B cell (primary cell): Measurements from ENCODE around the gene CD151. TPM values are rescaled to one million over a fixed set of nuclear protein-coding genes. Genes with fewer than 3 reads are reported as not detected.

Experiments
- ATAC-seq: fragments of 200-7000 bp; cut with Tn5 transposase; one replicate; pipeline ENCODE4 v1.10.0; 2021; ENCODE audit warnings: low read depth, mild to moderate bottlenecking, moderate number of reproducible peaks, moderate library complexity
- CTCF ChIA-PET: fragments of 350-600 bp; sonication (Branson Sonifier 250); formaldehyde crosslinking; loops from one replicate; lab custom pipeline; 2021; ENCODE audit warnings: antibody characterized with exemption, inconsistent platforms; lab: Charles Lee
- POLR2A ChIA-PET: fragments of 350-600 bp; sonication (Branson Sonifier 250); formaldehyde crosslinking; loops from one replicate; lab custom pipeline; 2021; ENCODE audit warnings: antibody characterized with exemption; lab: Charles Lee
- DNase-seq: peaks from one replicate; pipeline ENCODE4 v3.0.0; 2013
- H2AFZ ChIP-seq: 2 replicates; pipeline ENCODE4 v1.6.1; 2012; ENCODE audit warnings: mild to moderate bottlenecking, low read depth, low read length; ENCODE audit not compliant: insufficient read depth, poor library complexity, severe bottlenecking
- H3K27ac ChIP-seq, 2 donors: 1 replicate in 1 of 2; 2 replicates in 1 of 2; pipeline ENCODE4 v1.5.1; 2012 to 2013; ENCODE audit warnings: low read length in 2 of 2, mild to moderate bottlenecking in 2 of 2, moderate library complexity in 1 of 2
- H3K27me3 ChIP-seq, 4 experiments: fragments of 200-600 bp in 1 of 4; sonication (generic) in 1 of 4; replicated peaks in 1 of 4; 1 replicate in 2 of 4; 2 replicates in 2 of 4; pipeline versions ENCODE4 v1.6.1 to v1.7.0; 2013 to 2016; ENCODE audit warnings: low read length in 3 of 4, mild to moderate bottlenecking in 2 of 4, mixed read lengths in 1 of 4, moderate library complexity in 1 of 4; ENCODE audit not compliant: insufficient read depth in 4 of 4, control insufficient read depth in 3 of 4; ENCODE audit errors: control extremely low read depth in 1 of 4
- H3K36me3 ChIP-seq, 2 experiments: replicated peaks in 1 of 2; 1 replicate in 1 of 2; 2 replicates in 1 of 2; pipeline versions ENCODE4 v1.6.1 to v1.7.1; 2013; ENCODE audit warnings: low read length in 1 of 2; ENCODE audit not compliant: insufficient read depth in 2 of 2, control insufficient read depth in 1 of 2; ENCODE audit errors: control extremely low read depth in 1 of 2, extremely low read depth in 1 of 2
- H3K4me1 ChIP-seq, 2 donors: fragments of 200-600 bp in 1 of 2; sonication (generic) in 1 of 2; 1 replicate in 1 of 2; 2 replicates in 1 of 2; pipeline versions ENCODE4 v1.5.1 to v1.6.1; 2013 to 2017; ENCODE audit warnings: low read length in 2 of 2; ENCODE audit not compliant: control insufficient read depth in 2 of 2, insufficient read depth in 2 of 2
- H3K4me2 ChIP-seq: replicated peaks from 2 replicates; pipeline ENCODE3; 2012; ENCODE audit warnings: mild to moderate bottlenecking, low read depth, low read length; ENCODE audit not compliant: poor library complexity, severe bottlenecking
- H3K4me3 ChIP-seq, 5 experiments: fragments of 200-600 bp in 1 of 5; sonication (generic) in 1 of 5; 1 replicate in 3 of 5; 2 replicates in 2 of 5; pipeline versions ENCODE4 v1.5.1 to v1.7.0; 2011 to 2016; ENCODE audit warnings: low read length in 4 of 5, mild to moderate bottlenecking in 4 of 5, low read depth in 2 of 5, control low read depth in 1 of 5, moderate library complexity in 1 of 5; ENCODE audit not compliant: insufficient read depth in 1 of 5; ENCODE audit errors: control extremely low read depth in 1 of 5, extremely low read depth in 1 of 5
- H3K79me2 ChIP-seq: fragments of 200-600 bp; sonication (generic); one replicate; pipeline ENCODE4 v1.6.0; 2016; ENCODE audit warnings: low read length; ENCODE audit not compliant: control insufficient read depth, insufficient read depth
- H3K9ac ChIP-seq: fragments of 200-600 bp; sonication (generic); 2 replicates; pipeline ENCODE4 v1.6.1; 2017; ENCODE audit warnings: mild to moderate bottlenecking, low read length, moderate library complexity
- H3K9me3 ChIP-seq, 3 donors: one replicate each; pipeline versions ENCODE4 v1.6.1 to v1.7.1; 2013; ENCODE audit warnings: low read length in 2 of 3; ENCODE audit not compliant: control insufficient read depth in 2 of 3, insufficient read depth in 1 of 3; ENCODE audit errors: control extremely low read depth in 1 of 3
- H4K20me1 ChIP-seq: 2 replicates; pipeline ENCODE4 v1.6.0; 2012; ENCODE audit warnings: mild to moderate bottlenecking, low read length; ENCODE audit not compliant: insufficient read depth, control insufficient read depth, poor library complexity, severe bottlenecking
- H3K27ac Mint-ChIP-seq: one replicate; pipeline ENCODE4 v1.8.0; 2021; ENCODE audit warnings: mixed read lengths
- H3K27me3 Mint-ChIP-seq: one replicate; pipeline ENCODE4 v1.8.0; 2021; ENCODE audit warnings: mixed read lengths
- H3K4me1 Mint-ChIP-seq: one replicate; pipeline ENCODE4 v1.8.0; 2021; ENCODE audit warnings: mixed read lengths
- H3K4me3 Mint-ChIP-seq: one replicate; pipeline ENCODE4 v1.8.0; 2021; ENCODE audit warnings: mixed read lengths
- H3K9me3 Mint-ChIP-seq: one replicate; pipeline ENCODE4 v1.8.0; 2022; ENCODE audit warnings: mixed read lengths; ENCODE audit not compliant: insufficient read depth
- CTCF ChIP-seq: fragments of 200-600 bp; IDR thresholded peaks from one replicate; pipeline ENCODE4 v1.8.0; 2022; ENCODE audit warnings: antibody characterized with exemption, mild to moderate bottlenecking
- EZH2 ChIP-seq: IDR thresholded peaks from 2 replicates; pipeline ENCODE4 v1.6.1; 2012; ENCODE audit warnings: borderline replicate concordance, low read depth, mild to moderate bottlenecking, moderate library complexity, low read length; ENCODE audit not compliant: insufficient read depth, poor library complexity, severe bottlenecking
- WGBS: methylation state at CpG from one replicate; pipeline ENCODE4 v1.1.5; 2013; ENCODE audit warnings: missing lambda C conversion rate; ENCODE audit not compliant: insufficient coverage; 5-methylcytosine and 5-hydroxymethylcytosine counted together
- intact Hi-C: fragments of 100-400 bp; cut with micrococcal nuclease; formaldehyde crosslinking; loops from one replicate; pipeline ENCODE4 v1.10.0; 2022
- polyA plus RNA-seq: library from polyadenylated mRNA; depleted of rRNA; stranded (reverse); fragments of >200 nt; gene quantifications from 2 replicates; pipeline ENCODE4 v1.2.3, GENCODE V29; 2012
- total RNA-seq, 2 donors: library from RNA; stranded (reverse); fragments of 120-200 nt in 1 of 2; gene quantifications; 1 replicate in 1 of 2; 2 replicates in 1 of 2; pipeline versions ENCODE4 v1.2.3 to v1.2.4, GENCODE V29; 2013 to 2022

CD151 gene
- total and polyA plus RNA-seq, 2 donors (not counting 1 experiment from before 2014, with no cell fraction given), result 24.4 to 25.5 TPM

DNA sequence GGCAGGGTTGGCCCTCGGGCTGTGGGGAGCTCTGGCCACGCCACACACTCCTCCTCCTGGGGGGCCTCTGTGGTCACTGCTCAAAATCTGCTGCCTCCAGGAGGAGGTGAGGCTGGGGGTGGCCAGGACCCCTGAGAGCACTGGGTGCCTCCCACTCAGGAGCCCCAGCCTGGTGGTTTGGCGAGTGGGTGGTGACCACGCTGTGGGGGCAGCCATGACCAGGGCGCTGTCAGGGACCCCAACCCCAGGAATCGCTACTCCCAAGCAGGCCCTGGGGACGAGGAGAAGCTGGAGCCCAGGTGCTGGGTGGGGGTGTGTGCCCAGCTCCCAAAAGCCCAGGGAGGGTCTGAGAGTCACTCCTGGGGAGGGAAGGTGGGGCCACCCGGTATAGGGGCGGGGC lies 40.0 kb downstream of the CD151 start:
- no peaks in the 10 kb centered on the region for H3K9me3 ChIP-seq
- H3K27me3 Mint-ChIP-seq, result no peaks in the 10 kb centered on the region
- no peak overlapping the region for H3K27ac ChIP-seq
- H3K27ac Mint-ChIP-seq, result no peak overlapping the region
- ChIA-PET CTCF (no interaction called here), POLR2A (no interaction called here)
- no peaks in the 10 kb centered on the region for H3K4me1 ChIP-seq
- H3K36me3 ChIP-seq, result peaks cover 0 to 6% of the 10 kb centered on the region in 2 experiments
- H3K4me2 ChIP-seq, result no peak overlapping the region
- TF ChIP-seq EZH2 (no peak), CTCF (no peak)
- intact Hi-C loops, result no loop called here
- H4K20me1 ChIP-seq, result no peaks in the 10 kb centered on the region
- H3K27me3 ChIP-seq, result no peaks in the 10 kb centered on the region
- no peak overlapping the region for H3K4me3 Mint-ChIP-seq
- no peaks in the 10 kb centered on the region for H3K79me2 ChIP-seq
- H3K4me3 ChIP-seq, result no peak overlapping the region
- H3K4me1 Mint-ChIP-seq, result no peaks in the 10 kb centered on the region
- DNase-seq (no peak), ATAC-seq (no peak)
- WGBS, result 97% methylated on average over 9 of the region's 9 CpGs
- H3K9ac ChIP-seq, result no peak overlapping the region
- no peak overlapping the region for H2AFZ ChIP-seq
- H3K9me3 Mint-ChIP-seq, result no peaks in the 10 kb centered on the region

DNA sequence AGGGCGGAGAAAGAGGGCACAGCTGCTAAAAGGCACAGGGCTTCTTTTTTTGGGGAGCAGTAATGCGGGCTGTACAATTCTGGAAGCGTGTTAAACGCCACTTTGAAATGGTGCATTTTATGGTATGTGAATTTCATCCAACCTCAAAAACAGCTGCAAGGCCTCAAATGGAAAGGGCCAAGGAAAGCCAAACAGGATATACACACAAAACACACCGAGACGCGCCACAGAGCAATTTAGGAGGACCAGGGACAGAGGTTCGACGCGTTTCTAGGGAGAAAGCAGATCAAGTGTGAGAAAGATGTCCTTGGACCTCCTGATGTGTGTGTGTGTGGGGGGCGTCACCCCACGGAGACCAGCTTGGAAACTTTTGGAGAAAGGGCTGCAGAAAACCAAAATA lies 41.0 kb downstream of the CD151 start:
- Histone ChIP-seq H3K27me3 (no peaks in the 10 kb centered on the region), H3K36me3 (peaks cover 0 to 6% of the 10 kb centered on the region in 2 experiments), H3K4me3 (no peak overlapping the region), H3K79me2 (no peaks in the 10 kb centered on the region), H3K4me1 (no peaks in the 10 kb centered on the region), H3K9me3 (no peaks in the 10 kb centered on the region), H2AFZ (no peak overlapping the region), H4K20me1 (no peaks in the 10 kb centered on the region), H3K9ac (no peak overlapping the region), H3K27ac (no peak overlapping the region), H3K4me2 (no peak overlapping the region)
- TF ChIP-seq EZH2, result no peak
- TF ChIP-seq CTCF, result no peak
- 97% methylated on average over 5 of the region's 12 CpGs for WGBS
- DNase-seq (no peak), ATAC-seq (no peak)
- POLR2A ChIA-PET, result no interaction called here
- Mint-ChIP-seq H3K4me3 (no peak overlapping the region), H3K9me3 (no peaks in the 10 kb centered on the region), H3K27me3 (no peaks in the 10 kb centered on the region), H3K27ac (no peak overlapping the region), H3K4me1 (no peaks in the 10 kb centered on the region)
- CTCF ChIA-PET, result no interaction called here
- intact Hi-C loops, result no loop called here
